Large intestine (tissue), 3 donors: Measurements from ENCODE around the gene HNRNPH2. TPM values are rescaled to one million over a fixed set of nuclear protein-coding genes. Genes with fewer than 3 reads are reported as not detected.

Experiments used
- DNase-seq, 2 donors: peaks; one replicate each; pipeline versions ENCODE4 v3.0.0 to v3.0.0-alpha.2; 2013
- H3K27ac ChIP-seq: one replicate; pipeline ENCODE4 v1.5.1; 2013; ENCODE audit warnings: low read length
- H3K27me3 ChIP-seq: 2 replicates; pipeline ENCODE4 v1.6.1; 2013; ENCODE audit warnings: low read length; ENCODE audit not compliant: control insufficient read depth, insufficient read depth
- H3K36me3 ChIP-seq: 2 replicates; pipeline ENCODE4 v1.6.1; 2013; ENCODE audit warnings: low read length; ENCODE audit not compliant: control insufficient read depth, insufficient read depth
- H3K4me1 ChIP-seq: one replicate; pipeline ENCODE4 v1.6.1; 2013; ENCODE audit warnings: low read length; ENCODE audit not compliant: control insufficient read depth, insufficient read depth
- H3K4me3 ChIP-seq: one replicate; pipeline ENCODE4 v1.5.1; 2013; ENCODE audit warnings: low read length
- H3K9me3 ChIP-seq: one replicate; pipeline ENCODE4 v1.6.1; 2013; ENCODE audit warnings: mild to moderate bottlenecking, low read depth, low read length, moderate library complexity; ENCODE audit not compliant: control insufficient read depth
- WGBS: methylation state at CpG from one replicate; pipeline ENCODE4 v1.1.5; 2013; ENCODE audit warnings: low lambda C conversion rate; ENCODE audit not compliant: insufficient coverage; 5-methylcytosine and 5-hydroxymethylcytosine counted together
- polyA plus RNA-seq: library from polyadenylated mRNA; unstranded; fragments of 120-200 nt; gene quantifications from one replicate; pipeline ENCODE4 v1.2.1, GENCODE V29; 2013

HNRNPH2 gene
- polyA plus RNA-seq, 1 donor: 115 TPM

DNA sequence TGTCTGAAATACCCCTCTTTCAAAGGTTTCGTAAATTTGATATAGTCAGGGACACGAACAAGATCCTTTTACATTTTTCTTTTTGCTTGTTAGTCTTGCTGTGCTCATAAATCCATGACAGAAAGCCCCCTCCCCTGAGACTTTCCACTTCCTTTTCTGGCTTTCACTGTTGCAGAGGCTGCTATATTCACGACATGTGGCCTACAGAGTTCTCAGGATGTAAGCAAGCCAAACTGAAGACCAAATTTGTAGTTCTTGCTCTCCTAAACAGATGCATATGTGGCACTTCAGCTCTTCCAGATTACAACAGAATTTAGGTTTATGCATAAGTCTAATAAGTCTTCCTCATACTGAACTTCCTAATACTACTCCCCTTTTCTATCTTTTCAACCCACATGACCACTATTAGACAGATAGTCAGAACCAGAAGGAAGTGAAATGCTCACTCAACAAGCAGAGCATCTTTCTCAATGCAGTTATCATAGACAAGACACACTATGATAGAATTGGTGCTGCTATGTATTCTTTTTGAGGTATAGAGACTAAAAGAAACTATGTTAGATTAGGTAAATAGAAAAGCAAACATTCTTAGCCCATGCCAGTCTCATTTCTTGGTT, 37.0 kb upstream of the HNRNPH2 start:
- H3K9me3 ChIP-seq: no peaks in the 10 kb centered on the region
- no peaks in the 10 kb centered on the region for H3K27me3 ChIP-seq
- no peak overlapping the region for H3K4me3 ChIP-seq
- no peak for DNase-seq
- no peaks in the 10 kb centered on the region for H3K4me1 ChIP-seq
- no peak overlapping the region for H3K27ac ChIP-seq
- no CpG with 5 or more reads among the region's 3 CpGs for WGBS
- H3K36me3 ChIP-seq: no peaks in the 10 kb centered on the region

DNA sequence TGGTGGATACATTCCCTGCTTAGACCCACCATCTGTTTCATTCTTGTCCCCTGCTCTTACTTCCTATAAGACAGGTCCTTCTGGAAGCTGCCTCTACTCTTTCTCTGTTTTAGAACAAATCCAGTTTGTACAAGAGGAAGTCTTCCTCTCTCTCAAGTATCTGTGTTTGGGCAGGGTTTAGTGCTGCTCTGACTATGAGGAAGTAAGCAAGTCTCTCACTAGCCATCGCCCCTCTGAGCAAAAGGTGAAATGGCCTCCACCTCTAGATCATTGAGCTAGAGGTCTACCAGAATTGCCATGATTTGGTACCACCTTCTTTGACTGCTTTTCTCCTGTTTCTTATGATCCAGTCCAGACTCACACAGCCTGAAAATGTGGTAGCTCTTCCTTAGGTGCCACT, 30.5 kb upstream of the HNRNPH2 start:
- no peak for DNase-seq
- WGBS: no CpG with 5 or more reads among the region's 1 CpG
- H3K4me1 ChIP-seq: no peaks in the 10 kb centered on the region
- no peaks in the 10 kb centered on the region for H3K27me3 ChIP-seq
- H3K9me3 ChIP-seq: no peaks in the 10 kb centered on the region
- no peak overlapping the region for H3K4me3 ChIP-seq
- H3K36me3 ChIP-seq: no peaks in the 10 kb centered on the region
- no peak overlapping the region for H3K27ac ChIP-seq

DNA sequence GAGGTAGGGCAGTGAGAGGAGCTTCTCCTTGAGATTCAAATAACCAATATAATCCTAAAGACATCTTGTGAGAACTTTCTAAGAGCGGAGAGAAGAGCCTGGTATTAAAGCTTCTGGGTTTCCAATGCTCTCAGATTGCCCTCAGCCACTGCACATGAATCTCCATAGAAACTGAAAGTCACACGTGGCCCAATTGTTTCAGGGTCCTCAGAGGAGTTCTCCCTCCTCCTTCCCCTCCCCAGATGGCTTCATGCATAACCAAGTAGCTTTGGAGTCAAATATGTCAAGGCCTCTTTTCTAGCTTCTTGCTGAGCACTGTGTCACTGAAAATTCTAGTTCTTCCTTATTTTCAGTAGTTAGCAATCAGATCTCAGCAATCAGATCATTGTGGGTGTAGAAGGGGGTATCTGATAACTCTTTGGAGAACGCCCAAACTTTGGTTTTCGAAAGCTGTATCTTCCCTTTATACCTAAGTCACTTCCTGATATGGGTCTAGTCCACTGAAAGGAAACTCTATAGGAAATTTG, 24.3 kb upstream of the HNRNPH2 start:
- DNase-seq: no peak
- WGBS: no CpG with 5 or more reads among the region's 4 CpGs
- no peaks in the 10 kb centered on the region for H3K9me3 ChIP-seq
- H3K4me1 ChIP-seq: no peaks in the 10 kb centered on the region
- H3K36me3 ChIP-seq: no peaks in the 10 kb centered on the region
- no peaks in the 10 kb centered on the region for H3K27me3 ChIP-seq
- H3K27ac ChIP-seq: no peak overlapping the region
- no peak overlapping the region for H3K4me3 ChIP-seq

GRCh38 chrX:101385026-101385684, 22.9 kb upstream of the HNRNPH2 start:
- Histone ChIP-seq H3K9me3 (no peaks in the 10 kb centered on the region), H3K27me3 (no peaks in the 10 kb centered on the region), H3K4me1 (no peaks in the 10 kb centered on the region), H3K27ac (no peak overlapping the region), H3K4me3 (no peak overlapping the region), H3K36me3 (no peaks in the 10 kb centered on the region)
- no CpG with 5 or more reads among the region's 7 CpGs for WGBS
- DNase-seq: no peak

- H3K4me3 ChIP-seq: no peak within 1 kb of the TSS
- no CpG with 5 or more reads among the region's 9 CpGs for WGBS
These were observed 22.1 kb upstream of the HNRNPH2 start, which contains the start of gene BTK for GRCh38 chrX:101385795-101386541. BTK (minus strand) TSS chrX:101386191; CDS start chrX:101375284, 10,907 bp downstream.

GRCh38 chrX:101386542-101386885, 21.5 kb upstream of the HNRNPH2 start:
- H3K36me3 ChIP-seq: no peaks in the 10 kb centered on the region
- no peak overlapping the region for H3K27ac ChIP-seq
- H3K9me3 ChIP-seq: no peaks in the 10 kb centered on the region
- no CpG with 5 or more reads among the region's 6 CpGs for WGBS
- no peak overlapping the region for H3K4me3 ChIP-seq
- no peak for DNase-seq
- no peaks in the 10 kb centered on the region for H3K27me3 ChIP-seq
- no peaks in the 10 kb centered on the region for H3K4me1 ChIP-seq

More at GRCh38 chrX:101385795-101386541, 22.1 kb upstream of the HNRNPH2 start, which contains the start of gene BTK:
- Histone ChIP-seq H3K27me3 (no peaks in the 10 kb centered on the region), H3K27ac (no peak within 1 kb of the TSS), H3K36me3 (no peaks in the 10 kb centered on the region), H3K4me1 (no peaks in the 10 kb centered on the region), H3K9me3 (no peaks in the 10 kb centered on the region)
- DNase-seq: no peak

- Histone ChIP-seq H3K4me3 (no peak overlapping the region), H3K27me3 (no peaks in the 10 kb centered on the region), H3K9me3 (no peaks in the 10 kb centered on the region), H3K27ac (no peak overlapping the region), H3K36me3 (no peaks in the 10 kb centered on the region), H3K4me1 (no peaks in the 10 kb centered on the region)
- no CpG with 5 or more reads among the region's 3 CpGs for WGBS
- DNase-seq: no peak
These were observed 19.4 kb upstream of the HNRNPH2 start for GRCh38 chrX:101388604-101389003.

DNA sequence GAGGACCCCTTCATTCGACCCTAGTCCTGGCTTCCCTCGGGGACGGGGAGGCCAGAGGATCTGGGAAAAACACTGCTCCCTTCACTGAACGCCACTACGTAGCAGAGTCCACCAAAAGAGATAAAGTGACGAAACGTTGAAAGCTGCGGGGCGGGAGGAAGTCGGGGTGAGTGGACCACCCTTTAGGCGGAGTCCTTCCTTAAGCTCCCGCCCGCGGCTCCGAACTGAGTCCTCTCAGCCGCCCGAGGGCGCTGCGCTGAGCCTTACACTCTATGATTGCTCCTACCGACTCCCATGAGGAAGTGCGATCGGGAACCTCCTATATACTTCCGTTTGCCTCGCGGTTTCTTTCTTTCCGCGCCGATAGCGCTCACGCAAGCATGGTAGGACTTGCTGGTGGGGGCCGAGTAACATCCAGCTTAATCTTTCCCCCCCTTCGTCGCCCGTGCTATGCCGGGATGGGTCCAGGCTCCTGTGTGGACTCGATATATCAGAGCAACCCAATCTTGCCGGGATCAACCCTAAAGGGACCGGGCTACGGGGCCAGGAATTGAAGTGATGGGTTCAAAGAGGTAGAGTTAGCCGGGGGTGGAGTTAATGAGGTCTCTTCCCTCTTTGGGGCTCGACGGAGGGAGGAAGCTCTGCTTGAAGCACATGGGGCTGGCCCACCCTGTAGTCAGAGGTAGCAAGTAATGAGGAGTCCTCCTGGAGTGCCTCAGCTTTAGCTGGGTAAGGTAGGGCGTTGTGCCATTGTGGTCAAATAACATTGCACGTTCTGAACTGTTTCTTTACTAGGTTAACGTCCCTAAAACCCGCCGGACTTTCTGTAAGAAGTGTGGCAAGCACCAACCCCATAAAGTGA, 17.1 kb upstream of the HNRNPH2 start, which contains the start of gene RPL36A:
TSS of gene RPL36A (plus strand) at position 348 of the 862 bp plus-strand sequence. CDS start at position 381, 33 bp downstream.
- Histone ChIP-seq H3K4me1 (no peaks in the 10 kb centered on the region), H3K27ac (peak within 1 kb of the TSS; percentile 81), H3K27me3 (no peaks in the 10 kb centered on the region), H3K36me3 (peaks cover 3% of the 10 kb centered on the region), H3K4me3 (peak within 1 kb of the TSS; percentile 71), H3K9me3 (no peaks in the 10 kb centered on the region)
- DNase-seq: peak; percentile 89 to 90
- WGBS: no CpG with 5 or more reads among the region's 47 CpGs

- Histone ChIP-seq H3K27me3 (no peaks in the 10 kb centered on the region), H3K9me3 (no peaks in the 10 kb centered on the region), H3K4me3 (peak overlapping the region; percentile 71), H3K4me1 (no peaks in the 10 kb centered on the region), H3K27ac (peak overlapping the region; percentile 81), H3K36me3 (peaks cover 5% of the 10 kb centered on the region)
- WGBS: no CpG with 5 or more reads among the region's 6 CpGs
- peak in 1 of 2 donors; percentile 4 for DNase-seq
These were observed 16.2 kb upstream of the HNRNPH2 start for GRCh38 chrX:101391831-101392230.
